Fibroblast of skin of back (primary cell): Measurements from ENCODE around the gene NFKBIE.
A peak's percentile ranks its signal among the peaks of the same experiment; 100 is the strongest.
"Not testable (repeated sequence)": the region's sequence is repeated elsewhere in the genome, so short reads cannot be mapped to it uniquely, and the experiment has no call there.

ENCODE experiments used
- DNase-seq: peaks from one replicate; pipeline ENCODE4 v3.0.0-alpha.2; 2013

Gene NFKBIE

DNA sequence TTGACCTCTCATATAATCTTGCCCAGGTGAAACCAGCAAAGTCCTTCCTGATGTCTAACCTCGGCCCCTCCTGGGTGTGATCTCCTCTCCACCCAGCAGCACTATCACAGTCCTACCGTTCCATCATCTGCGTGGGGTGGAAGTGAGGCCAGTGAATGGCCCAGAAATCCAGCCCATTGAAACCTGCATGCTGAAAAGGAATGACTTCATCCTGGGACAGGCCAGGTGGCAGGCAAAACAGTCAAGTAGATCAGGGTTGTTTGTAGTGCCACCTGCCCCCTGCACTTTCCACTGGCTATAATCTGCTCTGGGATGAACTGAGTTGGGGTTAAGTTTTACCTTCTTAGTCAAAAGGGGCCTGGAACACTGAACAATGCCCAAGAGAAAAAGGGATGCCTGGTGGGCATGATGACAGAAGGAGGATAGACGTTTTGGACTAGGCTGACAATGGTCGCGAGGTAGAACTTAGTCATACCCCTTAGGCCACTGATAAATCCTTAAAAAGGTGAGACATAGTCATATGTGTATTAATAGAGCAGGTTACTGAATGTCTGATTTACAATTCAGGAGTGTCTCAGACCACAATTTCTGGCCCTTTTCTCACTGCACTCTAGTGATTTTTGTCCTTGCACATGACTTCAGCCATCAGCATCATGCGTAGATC is 26.5 kb downstream of the NFKBIE start:
- DNase-seq, result no peak

DNA sequence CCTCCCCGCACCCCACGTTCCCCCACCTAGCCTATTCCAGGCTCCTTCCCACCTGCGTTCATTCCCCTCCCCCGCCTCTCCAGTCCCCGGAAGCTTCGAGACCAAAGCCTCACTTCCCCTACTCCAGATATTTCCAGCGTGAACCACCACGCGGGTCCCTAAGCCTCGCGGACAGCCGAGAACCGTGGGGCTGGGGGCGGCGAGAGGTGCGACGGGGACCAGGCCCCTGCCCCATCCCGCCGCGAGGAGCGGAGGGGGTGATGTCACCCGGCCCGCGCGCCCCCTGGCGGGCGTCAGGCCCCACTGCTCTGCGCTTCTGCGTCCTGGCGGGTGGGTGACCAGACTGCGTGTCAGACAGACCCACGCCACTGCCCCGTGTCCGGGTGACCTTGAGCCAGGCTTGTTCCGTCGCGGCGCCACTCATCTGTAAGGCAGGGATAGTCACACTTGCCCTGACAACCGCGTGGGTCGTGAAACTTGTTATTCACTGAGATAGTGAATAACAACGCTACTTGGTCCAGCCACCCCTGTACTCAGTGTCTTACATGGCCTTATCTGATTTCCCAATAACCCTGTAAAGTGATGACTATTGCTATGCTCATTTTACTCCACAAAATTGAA is 27.4 kb downstream of the NFKBIE start:
- peak; percentile 67 for DNase-seq

DNA sequence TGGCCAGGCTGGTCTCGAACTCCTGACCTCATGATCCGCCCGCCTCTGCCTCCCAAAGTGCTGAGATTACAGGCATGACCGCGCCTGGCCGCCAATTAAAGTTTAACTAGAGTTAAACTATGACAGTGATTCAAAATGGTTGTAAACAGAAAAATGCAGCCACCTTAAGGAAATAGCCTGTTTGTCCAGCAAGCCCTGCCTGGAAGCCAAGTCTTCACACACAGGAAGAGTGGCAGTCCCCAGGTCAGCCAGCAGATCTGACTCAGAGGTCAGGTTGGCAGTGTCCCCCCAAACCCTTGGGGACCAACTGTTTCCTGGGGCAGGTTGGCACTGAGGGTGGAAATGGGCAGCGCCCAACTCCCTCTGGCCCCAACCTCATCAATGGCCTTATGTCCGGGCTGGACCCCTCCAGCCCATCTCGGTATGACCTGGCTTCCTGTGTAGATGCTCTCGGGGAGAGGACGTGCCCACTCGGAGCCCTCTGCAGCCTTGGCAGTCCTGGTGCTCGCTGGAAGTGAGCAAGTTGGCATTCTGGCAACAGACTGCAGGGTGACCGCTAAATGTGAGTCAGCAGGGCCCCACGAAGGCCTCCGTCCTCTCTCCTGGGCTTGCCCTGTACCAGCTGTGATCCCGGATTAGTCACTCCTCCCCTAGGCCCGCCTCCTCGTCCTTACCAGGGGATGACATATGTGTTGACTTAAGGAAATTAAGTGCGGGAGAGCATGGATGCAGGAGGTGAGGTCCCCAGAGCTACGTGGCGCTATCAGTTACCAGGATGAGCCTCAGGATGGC is 28.1 kb downstream of the NFKBIE start:
- peak; percentile 98 for DNase-seq

GRCh38 chr6:44235891-44236516 is 29.3 kb downstream of the NFKBIE start:
- DNase-seq, result no peak

DNA sequence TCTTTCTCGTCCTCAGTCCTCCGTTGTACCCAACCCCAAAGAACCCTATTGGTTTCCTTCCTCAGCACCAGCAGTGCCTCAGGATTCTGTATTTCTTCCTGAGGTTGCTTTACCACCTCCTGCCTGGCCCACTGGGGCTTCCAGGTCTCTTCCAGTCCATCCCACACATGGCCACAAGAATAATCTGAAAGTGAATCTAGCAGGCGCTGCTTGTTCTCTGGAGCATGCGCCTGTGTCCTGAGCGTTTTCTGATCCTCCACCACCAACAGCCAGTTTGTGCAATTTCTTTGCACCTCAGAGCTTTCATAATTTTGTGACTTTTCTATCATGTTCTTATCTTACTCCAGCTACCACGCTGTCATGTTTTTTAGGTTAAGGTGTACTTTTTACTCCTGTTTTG is 30.1 kb downstream of the NFKBIE start:
- no peak for DNase-seq

DNA sequence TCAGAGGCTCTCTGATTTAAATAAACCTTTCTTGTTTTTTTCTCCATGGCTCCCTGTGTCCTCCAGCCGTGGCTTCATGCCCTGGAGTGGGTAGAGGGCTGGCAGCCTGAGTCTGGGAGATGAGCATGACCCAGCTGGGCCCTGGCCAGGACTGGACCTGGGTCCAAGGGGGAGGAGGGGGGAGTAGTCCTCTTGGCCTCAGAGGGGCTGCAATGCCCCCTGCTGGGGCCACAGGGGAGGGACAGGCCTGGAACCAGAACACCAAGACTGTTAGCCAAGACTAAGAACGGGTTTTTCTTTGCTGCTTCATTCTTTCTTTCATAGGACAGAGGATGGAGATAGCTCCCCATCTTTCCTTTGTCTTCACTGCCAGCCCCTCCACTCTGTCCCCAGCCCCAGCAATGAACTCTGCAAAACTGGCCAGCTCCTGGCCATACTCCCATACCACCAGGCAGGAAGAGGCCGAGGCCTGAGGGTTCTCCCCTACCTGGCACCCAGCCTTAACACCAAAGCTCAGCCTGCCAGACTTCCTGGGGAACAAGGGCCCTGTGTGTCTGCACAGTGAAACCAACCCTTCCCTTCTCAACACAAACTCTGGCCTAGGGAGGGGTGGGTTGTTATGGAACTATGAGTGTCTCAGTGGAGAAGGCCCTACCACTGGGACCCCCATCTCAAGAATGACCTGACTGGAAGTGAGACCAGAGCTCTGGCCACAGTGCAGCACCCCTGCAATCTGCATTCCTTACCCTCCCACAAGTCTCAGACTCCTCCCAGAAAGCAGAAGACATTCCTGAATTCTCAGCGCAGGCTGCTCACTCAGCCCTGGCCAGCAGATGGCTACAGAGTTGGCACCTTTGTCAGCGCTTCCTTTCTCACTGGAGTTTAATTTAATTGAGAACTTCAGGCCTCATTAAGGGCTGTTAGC is 31.0 kb downstream of the NFKBIE start:
- DNase-seq, result peak; percentile 83

DNA sequence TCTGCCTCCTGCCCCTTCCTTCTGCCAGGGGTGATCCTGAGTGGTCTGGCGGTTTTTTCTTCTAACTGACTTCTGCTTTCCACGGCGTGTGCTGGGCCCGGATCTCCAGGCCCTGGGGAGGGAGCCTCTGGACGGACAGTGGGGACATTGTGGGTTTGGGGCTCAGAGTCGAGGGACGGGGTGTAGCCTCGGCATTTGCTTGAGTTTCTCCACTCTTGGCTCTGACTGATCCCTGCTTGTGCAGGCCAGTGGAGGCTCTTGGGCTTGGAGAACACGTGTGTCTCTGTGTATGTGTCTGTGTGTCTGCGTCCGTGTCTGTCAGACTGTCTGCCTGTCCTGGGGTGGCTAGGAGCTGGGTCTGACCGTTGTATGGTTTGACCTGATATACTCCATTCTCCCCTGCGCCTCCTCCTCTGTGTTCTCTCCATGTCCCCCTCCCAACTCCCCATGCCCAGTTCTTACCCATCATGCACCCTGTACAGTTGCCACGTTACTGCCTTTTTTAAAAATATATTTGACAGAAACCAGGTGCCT is 31.7 kb downstream of the NFKBIE start:
- no peak for DNase-seq

DNA sequence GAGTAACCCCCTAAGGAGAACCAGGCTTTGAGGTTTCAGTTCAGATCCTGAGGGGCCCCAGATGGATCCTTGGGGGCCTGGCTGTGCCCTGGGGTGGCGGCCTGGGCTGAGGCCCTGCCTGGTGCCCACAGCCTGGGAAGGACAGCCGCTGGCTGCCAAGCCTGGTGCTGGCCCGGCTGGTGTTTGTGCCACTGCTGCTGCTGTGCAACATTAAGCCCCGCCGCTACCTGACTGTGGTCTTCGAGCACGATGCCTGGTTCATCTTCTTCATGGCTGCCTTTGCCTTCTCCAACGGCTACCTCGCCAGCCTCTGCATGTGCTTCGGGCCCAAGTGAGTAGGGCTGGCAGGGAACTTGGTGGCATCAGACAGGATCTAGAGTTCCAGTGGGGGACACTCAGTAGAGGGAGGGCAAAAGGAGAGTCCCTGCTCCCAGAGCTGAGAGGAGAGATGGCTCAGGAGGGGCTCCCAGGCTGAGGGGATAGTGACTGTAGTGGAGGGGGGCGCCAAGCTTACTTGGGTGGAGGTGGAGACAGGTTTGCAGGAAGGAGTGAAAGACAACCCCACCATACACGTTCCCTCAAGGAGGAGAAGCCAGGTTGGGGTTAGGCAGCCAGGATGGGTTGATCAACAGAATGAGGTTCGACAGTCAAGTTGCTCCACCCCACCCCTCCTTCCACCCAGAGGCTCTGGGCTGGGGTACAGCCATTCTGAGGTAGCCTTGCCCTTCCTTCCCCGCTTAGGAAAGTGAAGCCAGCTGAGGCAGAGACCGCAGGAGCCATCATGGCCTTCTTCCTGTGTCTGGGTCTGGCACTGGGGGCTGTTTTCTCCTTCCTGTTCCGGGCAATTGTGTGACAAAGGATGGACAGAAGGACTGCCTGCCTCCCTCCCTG is 32.4 kb downstream of the NFKBIE start:
- no peak for DNase-seq

GRCh38 chr6:44231426-44231825 is 33.9 kb downstream of the NFKBIE start:
- not testable (repeated sequence) for DNase-seq

DNA sequence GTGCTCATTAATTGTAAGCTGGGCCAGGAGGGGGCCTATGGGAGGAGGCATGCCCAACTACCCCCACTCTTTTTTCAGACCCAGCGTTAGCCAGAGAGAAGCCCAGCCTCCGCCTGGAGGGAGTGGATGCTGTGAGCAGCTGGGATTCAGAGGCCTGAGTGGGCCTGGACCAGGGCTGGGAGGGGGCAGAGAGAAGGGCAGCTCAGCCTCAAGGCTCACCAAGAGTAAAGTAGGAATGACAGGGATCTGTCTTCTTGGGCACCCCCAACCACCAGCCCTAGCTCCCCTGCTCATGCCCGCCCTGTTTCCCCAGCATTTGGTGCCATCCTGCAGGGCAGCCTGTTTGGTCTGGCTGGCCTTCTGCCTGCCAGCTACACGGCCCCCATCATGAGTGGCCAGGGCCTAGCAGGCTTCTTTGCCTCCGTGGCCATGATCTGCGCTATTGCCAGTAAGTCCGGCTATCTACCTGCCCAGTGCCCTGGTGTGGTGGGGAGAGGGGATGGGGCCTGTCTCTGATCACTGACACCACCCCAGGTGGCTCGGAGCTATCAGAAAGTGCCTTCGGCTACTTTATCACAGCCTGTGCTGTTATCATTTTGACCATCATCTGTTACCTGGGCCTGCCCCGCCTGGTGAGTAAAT is 35.2 kb downstream of the NFKBIE start:
- DNase-seq, result no peak

- DNase-seq, result no peak
These were observed 35.8 kb downstream of the NFKBIE start for GRCh38 chr6:44229376-44230033.

- DNase-seq, result no peak
These were observed 36.5 kb downstream of the NFKBIE start for GRCh38 chr6:44228836-44229235.

GRCh38 chr6:44228433-44228832 is 36.9 kb downstream of the NFKBIE start:
- DNase-seq, result no peak

DNA sequence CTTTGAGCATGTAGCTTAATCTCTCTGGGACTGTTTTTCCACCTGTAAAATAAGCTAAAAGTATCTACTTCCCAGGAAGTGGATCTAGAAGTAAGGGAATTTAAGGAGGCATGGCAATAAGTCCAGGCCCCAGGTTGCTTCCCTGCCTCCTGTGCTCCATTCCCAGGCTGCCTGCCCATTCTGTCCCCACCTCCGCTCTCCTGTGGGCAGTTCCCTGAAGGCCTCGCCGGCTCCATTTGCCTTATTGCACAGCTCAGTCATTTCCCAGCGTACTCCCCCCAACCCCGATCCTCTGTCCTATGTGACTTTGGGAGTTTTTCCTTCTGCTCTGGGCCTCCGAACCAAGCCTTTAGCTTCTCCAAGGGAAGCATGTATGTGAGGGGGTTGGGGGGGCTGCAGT is 37.3 kb downstream of the NFKBIE start:
- DNase-seq, result no peak

DNA sequence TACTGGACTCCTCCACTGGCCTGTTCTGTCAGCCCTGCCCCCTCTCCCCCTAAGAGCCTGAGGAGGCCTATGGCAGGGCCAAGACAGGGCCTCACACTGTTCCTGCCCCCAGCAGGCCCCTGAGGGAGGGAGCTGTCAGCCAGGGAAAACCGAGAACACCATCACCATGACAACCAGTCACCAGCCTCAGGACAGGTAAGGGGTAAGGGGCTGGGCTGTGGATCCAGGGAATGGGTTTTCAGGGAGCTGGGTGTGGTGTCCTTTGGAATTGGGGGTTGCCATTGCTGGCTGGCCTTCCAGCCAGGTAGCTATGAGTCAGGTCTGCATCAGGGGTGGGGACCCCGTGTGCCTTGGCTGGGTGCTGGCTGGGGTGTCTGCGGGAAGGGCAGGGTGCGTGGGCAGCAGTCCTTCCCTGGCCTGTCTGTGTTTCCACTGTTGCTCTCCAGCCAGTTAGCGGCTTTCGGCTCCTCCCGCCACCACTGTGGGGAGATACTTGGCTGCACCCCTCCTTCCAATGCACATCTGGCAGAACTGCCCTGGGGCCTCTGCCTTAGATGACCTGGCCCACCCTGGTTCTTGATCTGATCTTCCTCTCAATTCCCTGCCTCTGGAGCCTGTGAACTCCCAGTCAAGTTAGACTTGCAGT is 38.1 kb downstream of the NFKBIE start:
- DNase-seq, result no peak

DNA sequence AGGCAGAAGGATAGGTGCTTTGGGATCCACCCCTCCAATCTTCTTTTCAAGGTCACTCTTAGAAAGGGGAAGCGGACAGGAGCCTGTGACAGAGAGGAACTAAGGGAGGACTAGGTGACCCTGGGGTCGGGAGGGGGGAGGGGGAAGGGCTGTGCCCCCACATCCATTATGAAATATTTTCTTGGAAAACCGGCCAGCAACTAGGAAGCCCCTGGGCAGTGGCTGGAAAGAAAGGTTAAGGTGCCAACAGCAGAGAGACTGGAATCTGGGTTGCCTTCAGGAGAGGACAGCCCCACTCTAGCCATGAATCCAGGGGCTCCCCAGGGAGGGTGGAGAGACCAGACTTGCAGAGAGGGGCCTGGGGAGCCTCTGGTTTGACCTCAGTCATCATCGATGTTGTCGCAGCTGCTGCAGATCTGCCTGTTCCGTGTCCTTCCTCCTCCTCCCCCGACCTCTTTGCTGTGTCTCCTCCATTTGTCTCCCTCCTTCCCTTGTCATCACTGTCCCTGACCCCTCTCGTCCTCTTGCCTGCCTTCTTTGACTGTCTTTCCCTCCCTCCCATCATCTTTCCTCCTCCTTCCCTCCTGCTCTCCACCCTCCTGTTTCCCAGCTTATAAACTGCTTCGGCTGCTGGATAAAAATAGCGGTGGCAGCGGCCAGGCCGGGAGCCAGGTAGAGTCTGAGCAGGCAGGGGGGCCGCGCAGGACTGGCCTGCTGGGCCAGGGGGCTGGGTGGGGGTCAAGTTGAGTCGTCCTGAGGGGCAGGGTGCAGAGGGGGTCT is 38.8 kb downstream of the NFKBIE start:
- DNase-seq, result no peak

DNA sequence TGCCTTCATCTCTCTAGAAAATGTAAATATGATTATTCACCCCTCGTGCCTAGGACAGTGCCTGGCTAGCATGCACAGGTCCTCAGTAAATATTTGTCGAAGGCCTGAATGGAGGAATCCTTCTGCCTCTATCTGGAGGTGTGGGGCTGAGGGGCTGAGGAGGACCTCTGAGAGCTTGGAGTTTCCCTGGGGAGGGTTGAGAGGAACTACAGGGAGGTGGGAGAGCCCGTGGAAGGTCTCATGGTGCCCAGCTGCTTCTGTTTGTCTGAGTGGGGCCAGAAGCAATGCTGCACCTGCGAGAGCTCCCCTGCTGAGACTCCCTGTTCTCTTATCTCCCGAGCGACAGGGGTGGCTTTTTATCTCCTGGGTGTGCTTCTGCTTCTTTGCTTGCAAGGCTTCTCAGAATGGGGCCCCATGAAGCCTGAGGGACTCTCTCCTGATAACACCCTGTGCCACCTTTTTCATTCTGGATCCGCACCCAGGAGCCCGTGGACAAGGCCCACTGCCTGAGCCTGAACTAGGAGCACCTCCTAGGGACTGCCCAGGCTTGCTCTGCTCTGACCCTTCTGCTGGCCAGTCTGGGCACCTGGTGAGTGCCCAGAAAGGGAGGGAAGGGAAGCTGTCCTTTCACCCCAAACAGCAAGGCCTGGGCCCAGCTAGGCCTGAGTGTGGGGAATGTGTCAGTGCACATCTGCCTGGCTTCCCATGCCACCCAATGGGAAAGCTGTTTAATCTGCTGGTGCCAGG is 39.6 kb downstream of the NFKBIE start:
- no peak for DNase-seq

- no peak for DNase-seq
These were observed 40.4 kb downstream of the NFKBIE start for GRCh38 chr6:44224965-44225305.
